GM21619 (cell line): ENCODE measurements around the gene TOMM6.
A peak's percentile ranks its signal among the peaks of the same experiment; 100 is the strongest.

Experiments used
- ATAC-seq: cut with Tn5 transposase; IDR thresholded peaks from one replicate; pipeline ENCODE4 v1.9.1; 2021; ENCODE audit not compliant: unreplicated experiment

TOMM6 gene

DNA sequence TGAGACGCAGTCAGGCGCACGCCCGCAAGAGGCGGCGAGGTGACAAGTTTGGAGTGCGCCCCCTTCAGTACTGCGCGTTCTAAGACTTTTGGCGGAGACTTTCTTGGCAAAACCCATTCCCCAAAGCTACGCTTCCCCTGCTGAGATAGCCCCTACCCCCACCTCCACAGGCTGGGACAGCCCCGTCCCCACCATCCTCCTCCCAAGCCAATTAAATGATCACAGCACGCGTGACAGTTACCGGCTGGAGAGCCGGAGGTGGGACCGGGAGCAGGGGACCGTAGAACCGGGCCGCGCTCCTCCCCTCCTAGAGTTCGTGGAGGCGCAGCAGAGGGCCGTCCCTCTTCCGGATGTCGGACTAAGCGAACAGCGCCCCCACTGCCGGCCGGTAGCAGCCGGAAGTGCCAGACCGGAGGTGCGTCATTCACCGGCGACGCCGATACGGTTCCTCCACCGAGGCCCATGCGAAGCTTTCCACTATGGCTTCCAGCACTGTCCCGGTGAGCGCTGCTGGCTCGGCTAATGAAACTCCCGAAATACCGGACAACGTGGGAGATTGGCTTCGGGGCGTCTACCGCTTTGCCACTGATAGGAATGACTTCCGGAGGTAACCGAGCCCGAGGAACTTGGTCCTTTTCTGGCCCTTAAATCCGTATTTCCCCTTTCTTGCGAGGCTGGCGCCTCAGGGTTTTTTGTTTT, at the start of gene TOMM6:
Gene TOMM6 (plus strand): TSS at position 476 of the 699 bp plus-strand sequence. CDS start 4 bp downstream, at position 480.
- ATAC-seq = peak; percentile 74

GRCh38 chr6:41739041-41739440, 48.5 kb upstream of the TOMM6 start:
- no peak for ATAC-seq

GRCh38 chr6:41740366-41741162, 46.9 kb upstream of the TOMM6 start:
- ATAC-seq = no peak

DNA sequence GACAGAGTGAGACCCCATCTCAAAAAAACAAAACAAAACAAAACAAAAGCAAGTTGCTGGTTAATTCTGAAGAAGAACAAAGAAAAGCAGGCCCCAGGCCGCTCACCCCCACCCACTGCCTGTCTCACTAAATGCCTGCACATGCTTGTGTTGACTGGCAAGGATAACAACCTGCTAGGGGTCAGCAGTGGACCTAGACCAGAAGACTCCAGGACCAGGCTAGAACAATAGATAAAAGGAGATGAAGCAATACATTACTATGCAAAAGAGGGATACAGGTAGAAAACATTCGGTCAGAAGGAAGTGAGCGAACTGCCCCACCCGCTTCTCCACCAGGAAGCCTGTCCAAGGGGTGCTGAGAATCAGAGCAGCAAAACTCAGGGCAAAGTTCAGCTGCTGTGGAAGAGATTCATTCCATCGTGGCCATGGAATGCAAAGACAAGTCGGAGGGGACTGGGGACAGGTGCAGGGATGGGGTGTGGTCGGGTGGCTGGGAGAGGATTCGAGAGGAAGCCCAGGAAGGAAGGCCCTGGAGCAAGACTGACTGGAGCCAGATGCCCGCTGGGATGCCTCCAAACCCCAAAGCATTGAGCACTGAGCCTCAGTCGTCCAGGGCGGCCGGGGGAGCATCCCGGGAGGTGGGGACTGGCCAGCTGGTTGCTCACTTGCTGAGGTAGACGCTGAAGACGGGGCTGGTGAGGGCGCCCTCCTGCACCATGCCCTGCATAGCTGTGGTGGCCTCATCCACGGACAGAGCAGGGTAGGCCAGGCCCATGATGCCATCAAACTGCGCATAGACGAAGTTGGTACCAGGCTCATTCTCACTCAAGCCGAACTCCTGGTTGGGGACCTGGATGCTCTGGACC, 45.6 kb upstream of the TOMM6 start:
- ATAC-seq = no peak

GRCh38 chr6:41743406-41744235, 43.9 kb upstream of the TOMM6 start:
- ATAC-seq = no peak

DNA sequence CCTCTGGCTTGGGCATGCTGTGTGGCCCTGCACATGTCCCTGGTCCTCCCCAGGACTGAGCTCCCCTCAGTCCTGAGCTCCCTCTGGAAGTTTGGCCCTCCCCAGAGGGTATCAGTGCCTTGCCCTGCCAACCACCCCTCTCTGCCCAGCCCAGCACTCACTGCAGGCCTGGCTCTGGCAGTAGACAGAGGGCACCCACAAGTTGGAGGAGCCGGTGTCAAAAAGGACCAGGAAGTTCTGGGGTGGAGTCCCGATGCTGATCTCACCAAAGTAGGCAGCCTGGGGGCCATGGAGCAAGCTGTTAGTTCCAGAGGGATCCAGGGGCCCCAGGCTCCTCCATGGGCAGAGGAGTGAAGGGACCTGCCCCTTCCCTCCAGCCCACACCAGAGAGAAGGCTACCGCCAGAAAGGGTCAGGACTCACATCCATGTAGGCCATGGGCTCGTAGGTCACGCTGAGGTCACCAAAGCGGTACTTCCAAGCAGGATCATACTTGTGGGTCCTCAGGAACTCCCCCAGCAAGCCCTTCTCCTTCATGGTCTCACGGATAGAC, 43.2 kb upstream of the TOMM6 start:
- no peak for ATAC-seq

DNA sequence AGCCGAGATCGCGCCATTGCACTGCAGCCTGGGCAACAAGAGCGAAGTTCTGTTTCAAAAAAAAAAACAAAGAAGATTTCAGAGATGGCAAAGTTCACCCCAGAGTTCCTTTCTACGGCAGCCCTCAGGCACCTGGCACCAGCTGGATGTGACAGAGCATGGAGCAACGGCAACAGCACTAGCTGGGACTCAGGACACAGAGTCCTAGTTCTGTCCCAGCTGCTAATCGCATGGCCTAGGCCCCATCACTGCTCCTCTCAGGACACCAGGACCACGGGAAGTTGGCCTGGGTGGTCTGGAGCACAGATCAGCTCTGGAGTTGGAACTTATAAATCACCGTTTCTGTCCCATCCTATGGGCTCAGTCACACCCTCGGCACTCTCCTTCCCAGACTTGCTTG, 41.4 kb upstream of the TOMM6 start:
- ATAC-seq = no peak

DNA sequence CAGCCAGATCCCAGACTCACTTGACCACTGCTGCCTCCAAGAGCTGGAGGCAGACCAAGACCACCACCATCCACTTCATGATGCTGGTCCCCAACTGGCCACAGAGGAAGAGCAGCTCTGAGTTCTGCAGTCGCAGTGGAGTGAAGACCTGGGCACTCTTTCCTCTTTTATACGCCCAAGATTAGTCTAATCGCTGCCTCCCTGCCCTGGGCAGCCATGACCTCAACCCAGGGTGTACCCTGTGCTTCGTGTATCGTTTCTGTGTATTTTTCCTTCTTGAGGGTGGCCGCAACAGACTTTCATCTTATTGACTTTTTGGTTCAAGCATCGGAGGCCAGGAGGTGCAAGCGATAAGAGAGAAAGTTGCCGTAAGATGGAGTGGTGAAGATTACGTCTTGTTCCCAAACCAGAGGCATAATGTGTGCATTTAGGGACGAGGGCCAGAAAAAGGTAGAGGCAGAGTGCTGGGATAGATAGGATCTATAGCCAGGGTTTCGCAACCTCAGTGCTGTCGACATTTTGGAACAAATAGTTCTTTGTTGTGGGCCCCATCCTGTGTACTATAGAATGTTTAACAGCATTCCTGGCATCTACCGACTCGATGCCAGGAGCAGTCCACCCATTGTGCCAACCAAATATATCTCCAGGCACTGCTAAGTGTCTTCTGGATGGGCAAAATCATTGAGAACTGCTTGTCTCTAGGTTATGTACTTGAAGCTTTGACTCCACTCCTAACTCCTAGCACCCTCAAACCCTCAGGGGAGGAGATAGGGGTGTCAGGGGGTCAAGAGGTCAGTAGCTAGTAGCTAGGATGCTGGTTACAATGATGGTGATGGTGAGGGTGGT, 40.0 kb upstream of the TOMM6 start, which contains the start of gene PGC:
Gene PGC (minus strand): TSS at position 142 of the 846 bp plus-strand sequence. CDS start 63 bp downstream, at position 79.
- ATAC-seq = no peak

DNA sequence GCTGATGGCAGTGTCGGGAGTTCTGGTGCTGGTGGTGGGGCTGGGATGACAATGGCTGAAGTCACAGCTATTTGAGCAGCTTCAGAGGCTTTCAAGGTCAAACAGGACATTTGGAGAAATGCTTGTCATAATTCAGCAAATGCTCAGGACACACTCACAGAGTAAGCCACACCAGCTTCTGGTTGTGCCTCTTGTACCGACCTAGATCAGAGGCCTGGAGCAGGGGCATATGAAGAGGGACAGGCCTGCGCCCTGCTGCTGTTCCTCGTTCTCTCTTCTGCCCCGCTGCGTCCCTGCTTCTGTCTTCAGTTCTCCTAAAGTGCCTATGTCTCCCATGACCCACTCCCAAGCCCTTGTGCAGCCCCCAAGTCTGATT, 39.4 kb upstream of the TOMM6 start:
- ATAC-seq = no peak

DNA sequence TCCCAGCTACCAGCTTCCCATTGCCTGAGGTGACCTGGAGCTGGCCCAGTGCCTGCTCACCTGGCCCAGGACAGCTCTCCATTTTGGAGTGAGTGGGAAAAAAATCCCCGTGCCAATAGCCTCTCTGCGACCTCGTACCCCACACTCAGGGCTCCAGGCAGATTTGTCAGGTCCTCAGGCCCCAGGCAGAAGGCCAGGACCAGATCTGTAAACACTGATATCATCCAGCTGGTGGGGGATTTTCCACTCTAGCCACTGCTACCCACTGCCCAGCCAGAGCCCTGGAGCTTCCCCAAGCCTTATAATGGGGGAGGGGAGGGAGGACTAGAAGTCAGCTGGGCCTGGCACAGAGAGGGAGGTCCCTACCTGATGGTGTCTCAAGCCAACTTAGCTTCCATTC, 39.0 kb upstream of the TOMM6 start:
- no peak for ATAC-seq

DNA sequence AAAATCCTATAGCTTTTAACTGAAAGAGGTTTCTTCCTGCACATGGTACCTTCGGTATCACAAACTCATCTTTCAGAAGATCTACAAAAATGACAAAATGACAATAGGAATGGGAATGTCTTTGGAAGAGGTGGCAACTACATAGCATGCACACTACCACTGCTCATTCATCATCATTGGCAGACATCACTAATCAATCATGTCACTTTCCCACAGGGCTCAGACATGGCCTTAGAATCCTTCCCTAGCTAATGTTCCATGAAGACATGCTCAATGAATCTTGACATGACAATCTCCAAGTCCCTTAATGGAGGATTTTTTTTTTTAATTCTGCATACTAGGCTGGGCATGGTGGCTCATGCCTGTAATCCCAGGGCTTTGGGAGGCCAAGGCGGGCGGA, 37.1 kb upstream of the TOMM6 start:
- no peak for ATAC-seq

DNA sequence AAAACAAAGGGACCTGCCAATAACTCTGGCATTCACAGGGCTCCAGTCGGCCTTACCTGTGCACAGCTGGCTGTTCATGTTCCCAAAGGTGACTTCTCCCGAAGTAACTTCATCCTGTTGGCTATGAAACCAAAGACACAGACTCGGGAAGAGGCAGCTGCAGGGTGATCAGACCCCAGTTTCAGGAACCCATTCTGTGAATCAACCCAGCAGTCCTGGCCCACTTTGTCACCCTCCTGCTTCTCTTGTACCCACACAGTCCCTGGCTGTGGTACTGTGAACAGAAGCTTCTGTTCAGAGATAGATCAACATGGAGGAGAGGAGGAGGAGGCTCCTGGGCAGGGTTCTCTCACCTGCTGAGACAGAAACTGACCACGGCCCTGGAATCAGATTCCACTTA, 31.6 kb upstream of the TOMM6 start:
- no peak for ATAC-seq

DNA sequence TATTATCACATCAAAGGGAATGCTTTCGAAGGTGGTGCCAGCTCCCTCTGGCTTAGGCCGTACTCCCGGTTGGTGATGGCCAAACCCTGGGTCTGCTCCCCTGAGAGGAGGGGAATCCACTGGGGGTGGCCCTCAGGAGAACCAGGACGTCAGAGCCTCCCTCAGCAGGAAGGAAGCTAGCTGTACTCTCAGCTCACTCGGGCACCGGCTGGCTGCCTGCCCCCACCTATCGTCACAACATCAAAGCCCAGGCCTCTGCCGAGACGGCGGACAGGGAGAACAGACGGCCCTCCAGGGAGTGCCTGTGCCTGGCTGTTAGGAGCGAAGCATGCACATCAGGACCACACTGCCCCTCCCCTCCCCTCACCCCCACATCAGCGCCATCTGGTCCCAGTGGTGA, 31.1 kb upstream of the TOMM6 start:
- no peak for ATAC-seq

DNA sequence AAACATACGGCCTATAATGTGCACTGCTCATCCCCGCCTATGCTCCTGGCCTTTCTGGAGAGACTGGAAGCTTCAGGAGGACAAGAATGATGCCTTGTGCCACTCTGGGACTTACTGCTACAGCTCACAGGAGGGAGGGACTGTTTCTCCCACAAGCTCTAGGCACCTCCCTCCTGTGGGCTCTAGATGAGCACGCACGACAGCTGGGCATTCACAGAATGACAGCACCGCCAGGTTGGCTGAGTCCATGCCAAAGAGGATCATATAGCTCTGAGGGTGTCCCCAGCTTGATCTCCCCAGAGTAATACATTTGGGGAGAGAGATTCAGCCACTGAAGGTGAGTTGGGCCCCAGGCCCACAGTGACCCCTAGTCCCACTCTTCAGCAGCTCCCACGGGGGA, 30.2 kb upstream of the TOMM6 start:
- ATAC-seq = no peak

GRCh38 chr6:41757931-41758640, 29.4 kb upstream of the TOMM6 start:
- no peak for ATAC-seq

DNA sequence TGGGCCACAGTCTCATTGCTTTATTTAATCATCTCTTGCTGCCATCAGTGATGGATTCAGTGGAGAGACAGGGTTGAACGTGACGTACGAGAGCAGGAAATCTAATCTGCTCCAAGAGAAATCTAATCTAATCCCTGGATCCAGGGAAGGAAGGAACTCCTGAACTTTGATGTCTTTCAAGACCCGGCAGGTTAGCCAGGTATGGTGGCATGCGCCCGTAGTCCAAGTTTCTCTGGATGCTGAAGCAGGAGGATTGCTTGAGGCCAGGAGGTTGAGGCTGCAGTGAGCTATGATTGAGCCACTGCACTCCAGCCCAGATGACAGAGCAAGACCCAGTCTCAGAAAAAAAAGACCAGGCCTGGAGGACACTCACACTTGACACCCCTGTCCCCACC, 28.9 kb upstream of the TOMM6 start:
- ATAC-seq = no peak

GRCh38 chr6:41759106-41759904, 28.2 kb upstream of the TOMM6 start:
- ATAC-seq = no peak
